ENCODE results near the gene KLF7. TPM values are rescaled to one million over a fixed set of nuclear protein-coding genes. Genes with fewer than 3 reads are reported as not detected.

Gene KLF7
- total RNA-seq, 1 donor from 2014 or later: 5.2 TPM

- Histone ChIP-seq H3K36me3 (no peaks in the 10 kb centered on the region), H3K4me2 (no peak overlapping the region)
- peaks cover 20% of the 10 kb centered on the region for H3K4me1 Mint-ChIP-seq
Observed at GRCh38 chr2:207091176-207091575, 74.6 kb downstream of the KLF7 start.

GRCh38 chr2:207090389-207090788, 75.4 kb downstream of the KLF7 start:
- Histone ChIP-seq H3K4me1 (peaks cover 33% of the 10 kb centered on the region), H3K9ac (no peak overlapping the region), H3K27ac (no peak overlapping the region), H3F3A (ENCODE audit: low read depth) (peaks cover 5% of the 10 kb centered on the region), H2AFZ (replicated peaks) (no peak overlapping the region), H4K20me1 (ENCODE audit: low read depth) (no peaks in the 10 kb centered on the region), H3K9me3 (ENCODE audit: low read depth) (no peaks in the 10 kb centered on the region), H3K79me2 (ENCODE audit: low read depth) (no peaks in the 10 kb centered on the region), H3K4me3 (no peak overlapping the region), H3K36me3 (no peaks in the 10 kb centered on the region), H3K27me3 (no peaks in the 10 kb centered on the region), H3K4me2 (peak overlapping the region; percentile 16)
- DNase-seq (ENCODE audit: low spot score): no peak
- Mint-ChIP-seq H3K27ac (no peak overlapping the region), H3K4me3 (no peak overlapping the region), H3K27me3 (ENCODE audit: insufficient read depth, low read depth) (peaks cover 2% of the 10 kb centered on the region), H3K4me1 (peaks cover 20% of the 10 kb centered on the region), H3K36me3 (peaks cover 25% of the 10 kb centered on the region), H3K9me3 (no peaks in the 10 kb centered on the region)
- TF ChIP-seq CTCF (IDR thresholded peaks at IDR 0.05) (no peak), EZH2 (IDR thresholded peaks at IDR 0.05) (no peak), EZH2phosphoT487 (IDR thresholded peaks at IDR 0.05) (no peak)

More at GRCh38 chr2:207091176-207091575, 74.6 kb downstream of the KLF7 start:
- H3K4me1 ChIP-seq: peaks cover 33% of the 10 kb centered on the region
- Mint-ChIP-seq H3K27ac (no peak overlapping the region), H3K9me3 (no peaks in the 10 kb centered on the region), H3K27me3 (ENCODE audit: insufficient read depth, low read depth) (peaks cover 6% of the 10 kb centered on the region), H3K4me3 (no peak overlapping the region), H3K36me3 (peaks cover 19% of the 10 kb centered on the region)
- H2AFZ ChIP-seq (replicated peaks): no peak overlapping the region
- no peaks in the 10 kb centered on the region for H3K27me3 ChIP-seq
- H4K20me1 ChIP-seq (ENCODE audit: low read depth): no peaks in the 10 kb centered on the region
- H3K27ac ChIP-seq: no peak overlapping the region
- no peak for DNase-seq (ENCODE audit: low spot score)
- TF ChIP-seq EZH2 (IDR thresholded peaks at IDR 0.05) (no peak), CTCF (IDR thresholded peaks at IDR 0.05) (no peak), EZH2phosphoT487 (IDR thresholded peaks at IDR 0.05) (no peak)
- H3K9me3 ChIP-seq (ENCODE audit: low read depth): no peaks in the 10 kb centered on the region
- H3K79me2 ChIP-seq (ENCODE audit: low read depth): no peaks in the 10 kb centered on the region
- no peak overlapping the region for H3K9ac ChIP-seq
- no peak overlapping the region for H3K4me3 ChIP-seq
- peaks cover 5% of the 10 kb centered on the region for H3F3A ChIP-seq (ENCODE audit: low read depth)

- Histone ChIP-seq H3K36me3 (no peaks in the 10 kb centered on the region), H3K9ac (no peak overlapping the region), H3K4me2 (peak overlapping the region; percentile 28), H4K20me1 (ENCODE audit: low read depth) (no peaks in the 10 kb centered on the region), H3F3A (ENCODE audit: low read depth) (peaks cover 5% of the 10 kb centered on the region), H3K4me3 (no peak overlapping the region), H3K27me3 (no peaks in the 10 kb centered on the region), H3K27ac (no peak overlapping the region), H3K4me1 (peaks cover 33% of the 10 kb centered on the region), H2AFZ (replicated peaks) (no peak overlapping the region), H3K9me3 (ENCODE audit: low read depth) (no peaks in the 10 kb centered on the region), H3K79me2 (ENCODE audit: low read depth) (no peaks in the 10 kb centered on the region)
- no peak overlapping the region for H3K4me3 Mint-ChIP-seq
- peaks cover 20% of the 10 kb centered on the region for H3K4me1 Mint-ChIP-seq
- DNase-seq (ENCODE audit: low spot score): no peak
- H3K9me3 Mint-ChIP-seq: no peaks in the 10 kb centered on the region
- H3K27ac Mint-ChIP-seq: no peak overlapping the region
- no peak for TF ChIP-seq EZH2phosphoT487 (IDR thresholded peaks at IDR 0.05)
- TF ChIP-seq EZH2 (IDR thresholded peaks at IDR 0.05): no peak
- TF ChIP-seq CTCF (IDR thresholded peaks at IDR 0.05): no peak
- peaks cover 2% of the 10 kb centered on the region for H3K27me3 Mint-ChIP-seq (ENCODE audit: insufficient read depth, low read depth)
- H3K36me3 Mint-ChIP-seq: peaks cover 27% of the 10 kb centered on the region
Observed at GRCh38 chr2:207088839-207089238, 76.9 kb downstream of the KLF7 start.

Measured in neural progenitor cell (in vitro differentiated cells).